ENCODE results near the gene SIX1.

- TF ChIP-seq EZH2 (IDR thresholded peaks at IDR 0.05; ENCODE audit: insufficient read depth, low read length) (peak; percentile 10), CTCF (IDR thresholded peaks at IDR 0.05; ENCODE audit: insufficient read depth, low read depth, low read length) (no peak)
Observed at GRCh38 chr14:60647837-60648248, 1.4 kb downstream of the SIX1 start.

Data from astrocyte (in vitro differentiated cells and primary cell).